ENCODE measurements around the gene SLC5A11.

The SLC5A11 gene

GRCh38 chr16:24863582-24864437 is 18.0 kb downstream of the SLC5A11 start:
- DNase-seq (ENCODE audit: low spot score): no peak
- TF ChIP-seq CTCF (IDR thresholded peaks at IDR 0.05; ENCODE audit: extremely low read depth, missing control alignments): no peak

GRCh38 chr16:24869033-24869432 is 23.3 kb downstream of the SLC5A11 start:
- no peak for TF ChIP-seq CTCF (IDR thresholded peaks at IDR 0.05; ENCODE audit: extremely low read depth, missing control alignments)
- DNase-seq (ENCODE audit: low spot score): no peak

GRCh38 chr16:24871891-24872290 is 26.1 kb downstream of the SLC5A11 start:
- TF ChIP-seq CTCF (IDR thresholded peaks at IDR 0.05; ENCODE audit: extremely low read depth, missing control alignments): no peak
- DNase-seq (ENCODE audit: low spot score): no peak

- DNase-seq (ENCODE audit: low spot score): no peak
- no peak for TF ChIP-seq CTCF (IDR thresholded peaks at IDR 0.05; ENCODE audit: extremely low read depth, missing control alignments)
These were observed 27.3 kb downstream of the SLC5A11 start for GRCh38 chr16:24873028-24873427.

GRCh38 chr16:24875466-24875865 is 29.7 kb downstream of the SLC5A11 start:
- no peak for TF ChIP-seq CTCF (IDR thresholded peaks at IDR 0.05; ENCODE audit: extremely low read depth, missing control alignments)
- DNase-seq (ENCODE audit: low spot score): no peak

GRCh38 chr16:24876231-24876630 is 30.5 kb downstream of the SLC5A11 start:
- TF ChIP-seq CTCF (IDR thresholded peaks at IDR 0.05; ENCODE audit: extremely low read depth, missing control alignments): no peak
- no peak for DNase-seq (ENCODE audit: low spot score)

- no peak for DNase-seq (ENCODE audit: low spot score)
- TF ChIP-seq CTCF (IDR thresholded peaks at IDR 0.05; ENCODE audit: extremely low read depth, missing control alignments): no peak
These were observed 33.9 kb downstream of the SLC5A11 start for GRCh38 chr16:24879684-24880083.
